ENCODE results near the gene CRLF1.

The CRLF1 gene

GRCh38 chr19:18612772-18613588 is 6.4 kb upstream of the CRLF1 start, which contains the start of gene TMEM59L:
TMEM59L (plus strand) TSS chr19:18612870; CDS start chr19:18612959, 89 bp downstream.
- Histone ChIP-seq H3K36me3 (ENCODE audit: control insufficient read depth in 2 of 2, insufficient read depth in 1 of 2, low read length in 2 of 2) (no peaks in the 10 kb centered on the region), H3K27ac (ENCODE audit: extremely low read depth, low read depth, low read length) (no peak within 1 kb of the TSS; the same call in 1 of the 2 replicates), H3K4me1 (ENCODE audit: control insufficient read depth, insufficient read depth, low read length) (peaks cover 4% of the 10 kb centered on the region), H3K4me3 (ENCODE audit: low read depth, low read length) (peak within 1 kb of the TSS; percentile 41), H3K9me3 (ENCODE audit: control insufficient read depth, insufficient read depth, low read depth, low read length) (no peaks in the 10 kb centered on the region)
- ChIA-PET CTCF (interaction anchor here (0.6 to 1.0 kb wide), 2 partner anchors 12 to 262 kb away, joined by 3 read pairs; no protein-coding TSS in a partner anchor), POLR2A (interaction anchor here (0.7 to 1.9 kb wide), 5 partner anchors 8 to 464 kb away, joined by 3 to 5 read pairs (median 5); partner anchors contain the start of genes COPE, DDX49 and UBA52)
- peak; percentile 34 for TF ChIP-seq SP2 (tag by site-specific recombination; IDR thresholded peaks at IDR 0.05)
- TF ChIP-seq RBAK (tag by site-specific recombination; IDR thresholded peaks at IDR 0.05): no peak
- TF ChIP-seq ZNF148 (tag by site-specific recombination; IDR thresholded peaks at IDR 0.05; ENCODE audit: borderline replicate concordance): no peak
- no peak for TF ChIP-seq ZNF18 (tag by site-specific recombination; IDR thresholded peaks at IDR 0.05)
- peak; percentile 55 for TF ChIP-seq ZBTB26 (tag by site-specific recombination; optimal IDR thresholded peaks at IDR 0.05)
- peak; percentile 86 for TF ChIP-seq ATF2 (tag by site-specific recombination; IDR thresholded peaks at IDR 0.05; ENCODE audit: low read depth)
- TF ChIP-seq ZNF223 (tag by site-specific recombination; IDR thresholded peaks at IDR 0.05): no peak
- no peak for TF ChIP-seq PRDM2 (tag by site-specific recombination; IDR thresholded peaks at IDR 0.05; ENCODE audit: borderline replicate concordance)
- no peak for TF ChIP-seq ZNF292 (tag by site-specific recombination; IDR thresholded peaks at IDR 0.05; ENCODE audit: borderline replicate concordance, low read depth)
- peak; percentile 71 for TF ChIP-seq ZBTB44 (tag by site-specific recombination; IDR thresholded peaks at IDR 0.05)
- peak; percentile 75; the same call in 1 of the 2 replicates for TF ChIP-seq PATZ1 (tag by site-specific recombination; IDR thresholded peaks at IDR 0.05)
- TF ChIP-seq GLIS2 (tag by site-specific recombination; IDR thresholded peaks at IDR 0.05): peak; percentile 7; the same call in 1 of the 2 replicates
- peak; percentile 84 for TF ChIP-seq ZNF76 (tag by site-specific recombination; IDR thresholded peaks at IDR 0.05; ENCODE audit: borderline replicate concordance, low read depth)
- TF ChIP-seq ZNF184 (tag by site-specific recombination; IDR thresholded peaks at IDR 0.05): peak; percentile 49; the same call in 1 of the 2 replicates
- no peak for TF ChIP-seq ZNF549 (tag by site-specific recombination; IDR thresholded peaks at IDR 0.05)
- no peak for TF ChIP-seq ZNF394 (tag by site-specific recombination; IDR thresholded peaks at IDR 0.05; ENCODE audit: borderline replicate concordance)
- 0 out of 2 replicates have a peak, but pooled peaks have one; percentile 16 for TF ChIP-seq ZNF629 (tag by site-specific recombination; IDR thresholded peaks at IDR 0.05)
- TF ChIP-seq ZBTB48 (tag by site-specific recombination; IDR thresholded peaks at IDR 0.05): peak; percentile 1; the same call in 1 of the 2 replicates
